Esophagus muscularis mucosa (tissue), 4 donors: ENCODE data around the gene KCNQ5.

Experiments used
- CTCF ChIP-seq, 3 experiments: fragments of 200-600 bp in 2 of 3; fragments of 450-650 bp in 1 of 3; sonication (generic) in 2 of 3; IDR thresholded peaks; one replicate each; pipeline ENCODE4 v1.5.1; 2017 to 2019; ENCODE audit warnings: antibody characterized with exemption in 3 of 3, mild to moderate bottlenecking in 2 of 3, moderate library complexity in 1 of 3
- EP300 ChIP-seq: sonication (generic); formaldehyde crosslinking; IDR thresholded peaks from one replicate; pipeline ENCODE4 v1.6.1; 2017; ENCODE audit warnings: antibody characterized with exemption
- POLR2A ChIP-seq: fragments of 450-650 bp; IDR thresholded peaks from one replicate; pipeline ENCODE4 v1.6.1; 2017; ENCODE audit warnings: antibody characterized with exemption, moderate library complexity, mild to moderate bottlenecking, low read depth

- TF ChIP-seq CTCF (IDR thresholded peaks at IDR 0.05), result no peak
- TF ChIP-seq EP300, result no peak
- TF ChIP-seq POLR2A, result no peak
Observed at GRCh38 chr6:73107016-73107415, 485.2 kb downstream of the KCNQ5 start.
